K562 (cell line): ENCODE data around the gene EFEMP2. TPM values are rescaled to one million over a fixed set of nuclear protein-coding genes. Genes with fewer than 3 reads are reported as not detected.
A peak's percentile ranks its signal among the peaks of the same experiment; 100 is the strongest.

Experiments
- ARID1B ChIP-seq: fragments of 450-650 bp; IDR thresholded peaks from 2 replicates; pipeline ENCODE4 v1.6.1; 2016; ENCODE audit warnings: antibody characterized with exemption, mild to moderate bottlenecking, inconsistent platforms
- EZH2 ChIP-seq: IDR thresholded peaks from 2 replicates; pipeline ENCODE4 v1.6.1; 2012; ENCODE audit warnings: low read depth, mild to moderate bottlenecking, inconsistent platforms, low read length, borderline replicate concordance
- KDM4B ChIP-seq, 2 experiments: fragments of 450-650 bp in 1 of 2; sonication (generic) in 1 of 2; IDR thresholded peaks; 2 replicates each; pipeline ENCODE4 v1.6.1; 2016 to 2017; ENCODE audit warnings: borderline replicate concordance in 2 of 2, antibody characterized with exemption in 1 of 2, low read depth in 1 of 2, mild to moderate bottlenecking in 1 of 2
- NELFE ChIP-seq: IDR thresholded peaks from 2 replicates; pipeline ENCODE4 v1.6.1; 2011; ENCODE audit warnings: mild to moderate bottlenecking; ENCODE audit not compliant: insufficient read depth, insufficient read length
- RBBP5 ChIP-seq: fragments of 200-600 bp; sonication (generic); IDR thresholded peaks from 2 replicates; pipeline ENCODE4 v1.6.1; 2012; ENCODE audit warnings: borderline replicate concordance, mild to moderate bottlenecking, low read length, control low read depth, inconsistent platforms; ENCODE audit not compliant: insufficient read depth, poor library complexity, severe bottlenecking
- RHOXF2B ChIP-seq: fragments of 250-450 bp; sonication (Bioruptor Pico); conservative IDR thresholded peaks from 2 replicates; pipeline ENCODE4 v1.5.1; 2021
- SOX6 ChIP-seq: fragments of 450-650 bp; IDR thresholded peaks from 2 replicates; pipeline ENCODE4 v1.6.1; 2014; ENCODE audit warnings: mild to moderate bottlenecking
- STAT5A ChIP-seq: IDR thresholded peaks from 2 replicates; pipeline ENCODE4 v1.6.1; 2012; ENCODE audit warnings: low read length, inconsistent platforms, borderline replicate concordance
- TAF1 ChIP-seq: IDR thresholded peaks from 2 replicates; pipeline ENCODE4 v1.6.1; 2011; ENCODE audit warnings: mild to moderate bottlenecking, low read length, moderate library complexity; ENCODE audit not compliant: insufficient read depth, control insufficient read depth, severe bottlenecking; ENCODE audit errors: extremely low read depth
- TRIM24 ChIP-seq, 2 experiments: fragments of 450-650 bp; IDR thresholded peaks; 2 replicates each; pipeline ENCODE4 v1.6.1; 2016
- ZBTB1 ChIP-seq: sonication (generic); formaldehyde crosslinking; IDR thresholded peaks from 2 replicates; pipeline ENCODE4 v1.8.1; 2023; ENCODE audit warnings: missing genetic modification reagents, low read depth, mild to moderate bottlenecking, borderline replicate concordance
- ZC3H11A ChIP-seq: IDR thresholded peaks from 2 replicates; pipeline ENCODE4 v1.6.1; 2012; ENCODE audit warnings: low read depth, low read length, improper control_type of control experiment
- polyA plus RNA-seq, 8 experiments: library from polyadenylated mRNA; depleted of rRNA in 4 of 8; stranded (reverse) in 5 of 8; unstranded in 3 of 8; fragments of >200 nt; fragmentation: Nextera tagmentation in 2 of 8; fragmentation: Illumina TruSeq in 1 of 8; extraction: Ambion mirVana in 2 of 8; extraction: Trizol in 1 of 8; gene quantifications; 2 replicates each; pipeline versions ENCODE4 v1.2.1 to v1.2.3, GENCODE V29; 2011 to 2014; ENCODE audit warnings: inconsistent platforms in 1 of 8, missing spikeins in 1 of 8
- total RNA-seq, 7 experiments: library from RNA; depleted of rRNA in 6 of 7; stranded (reverse); fragments of >200 nt in 6 of 7; fragmentation: Illumina TruSeq in 2 of 7; extraction: Trizol in 2 of 7; gene quantifications; 2 replicates each; pipeline versions ENCODE4 v1.2.1 to v1.2.3, GENCODE V29; 2011 to 2021; ENCODE audit warnings: low replicate concordance in 1 of 7
- TF ChIP-seq, protein P1 (sequence below), 2 experiments: fragments of 450-650 bp in 1 of 2; IDR thresholded peaks; 2 replicates each; pipeline ENCODE4 v1.6.1; 2011 to 2017; ENCODE audit warnings: low read depth in 2 of 2, antibody characterized with exemption in 1 of 2, borderline replicate concordance in 1 of 2, low read length in 1 of 2, mild to moderate bottlenecking in 1 of 2, mixed read lengths in 1 of 2; ENCODE audit not compliant: control insufficient read depth in 1 of 2
- TF ChIP-seq, protein P2 (sequence below): sonication (generic); formaldehyde crosslinking; IDR thresholded peaks from 2 replicates; pipeline ENCODE4 v1.8.0; 2022; ENCODE audit warnings: mild to moderate bottlenecking, missing genetic modification reagents
- TF ChIP-seq, protein P3 (sequence below): fragments of 150-350 bp; conservative IDR thresholded peaks from 2 replicates; pipeline ENCODE4 v1.6.1; 2014; ENCODE audit warnings: low read length

EFEMP2 gene
- total and polyA plus RNA-seq, 9 of the 15 experiments (the other 6 are each of a cell fraction or from before 2014, with no cell fraction given) = 0.07 to 2.9 (median 0.69) TPM; not detected in 1

DNA sequence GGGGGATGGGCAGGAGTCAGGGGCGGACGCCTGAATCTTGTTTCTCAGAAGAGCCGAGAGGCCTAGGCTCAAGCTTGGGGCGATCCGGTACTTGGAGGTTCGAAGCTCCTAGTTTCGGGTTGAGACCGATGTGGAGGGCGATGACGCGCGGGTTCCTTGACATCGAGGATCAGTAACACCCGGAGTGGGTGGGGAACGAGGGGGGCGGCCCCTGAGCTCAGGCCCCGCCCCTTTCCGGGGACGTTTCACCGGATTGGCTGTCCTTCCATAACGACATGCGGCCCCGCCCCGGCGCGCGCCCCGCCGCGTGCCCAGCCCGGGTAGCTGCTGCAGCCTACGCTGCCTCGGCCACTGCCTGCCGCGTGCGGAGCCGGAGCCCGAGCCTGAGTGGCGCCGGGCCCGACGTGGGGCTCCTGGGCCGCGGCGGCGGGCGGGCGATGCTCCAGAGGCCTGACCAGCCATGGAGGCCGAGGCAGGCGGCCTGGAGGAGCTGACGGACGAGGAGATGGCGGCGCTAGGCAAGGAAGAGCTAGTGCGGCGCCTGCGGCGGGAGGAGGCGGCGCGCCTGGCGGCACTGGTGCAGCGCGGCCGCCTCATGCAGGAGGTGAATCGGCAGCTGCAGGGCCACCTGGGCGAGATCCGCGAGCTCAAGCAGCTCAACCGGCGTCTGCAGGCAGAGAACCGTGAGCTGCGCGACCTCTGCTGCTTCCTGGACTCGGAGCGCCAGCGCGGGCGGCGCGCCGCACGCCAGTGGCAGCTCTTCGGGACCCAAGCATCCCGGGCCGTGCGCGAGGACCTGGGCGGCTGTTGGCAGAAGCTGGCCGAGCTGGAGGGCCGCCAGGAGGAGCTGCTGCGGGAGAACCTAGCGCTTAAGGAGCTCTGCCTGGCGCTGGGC is 18.0 kb upstream of the EFEMP2 start, which contains the start of gene CCDC85B (continued):
- TF ChIP-seq KDM4B (IDR thresholded peaks at IDR 0.05; ENCODE audit: borderline replicate concordance in 2 of 2, low read depth in 1 of 2) (no peak), SOX6 (peak; percentile 25; the same call in 1 of the 2 replicates), NELFE (no peak), ZBTB1 (CRISPR knock-in tag) (no peak), ARID1B (no peak), STAT5A (0 out of 2 replicates have a peak, but pooled peaks have one; percentile 17), ZC3H11A (no peak), TAF1 (peak; percentile 90), TRIM24 (IDR thresholded peaks at IDR 0.05) (peak in 1 of 2 experiments; percentile 38; a peak in 1 of 4 replicates), RHOXF2B (no peak), EZH2 (no peak), RBBP5 (peak; percentile 39)
- TF ChIP-seq, protein P1, sequence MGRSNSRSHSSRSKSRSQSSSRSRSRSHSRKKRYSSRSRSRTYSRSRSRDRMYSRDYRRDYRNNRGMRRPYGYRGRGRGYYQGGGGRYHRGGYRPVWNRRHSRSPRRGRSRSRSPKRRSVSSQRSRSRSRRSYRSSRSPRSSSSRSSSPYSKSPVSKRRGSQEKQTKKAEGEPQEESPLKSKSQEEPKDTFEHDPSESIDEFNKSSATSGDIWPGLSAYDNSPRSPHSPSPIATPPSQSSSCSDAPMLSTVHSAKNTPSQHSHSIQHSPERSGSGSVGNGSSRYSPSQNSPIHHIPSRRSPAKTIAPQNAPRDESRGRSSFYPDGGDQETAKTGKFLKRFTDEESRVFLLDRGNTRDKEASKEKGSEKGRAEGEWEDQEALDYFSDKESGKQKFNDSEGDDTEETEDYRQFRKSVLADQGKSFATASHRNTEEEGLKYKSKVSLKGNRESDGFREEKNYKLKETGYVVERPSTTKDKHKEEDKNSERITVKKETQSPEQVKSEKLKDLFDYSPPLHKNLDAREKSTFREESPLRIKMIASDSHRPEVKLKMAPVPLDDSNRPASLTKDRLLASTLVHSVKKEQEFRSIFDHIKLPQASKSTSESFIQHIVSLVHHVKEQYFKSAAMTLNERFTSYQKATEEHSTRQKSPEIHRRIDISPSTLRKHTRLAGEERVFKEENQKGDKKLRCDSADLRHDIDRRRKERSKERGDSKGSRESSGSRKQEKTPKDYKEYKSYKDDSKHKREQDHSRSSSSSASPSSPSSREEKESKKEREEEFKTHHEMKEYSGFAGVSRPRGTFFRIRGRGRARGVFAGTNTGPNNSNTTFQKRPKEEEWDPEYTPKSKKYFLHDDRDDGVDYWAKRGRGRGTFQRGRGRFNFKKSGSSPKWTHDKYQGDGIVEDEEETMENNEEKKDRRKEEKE (IDR thresholded peaks at IDR 0.05; ENCODE audit: borderline replicate concordance in 1 of 2, control insufficient read depth in 1 of 2, low read depth in 2 of 2, low read length in 1 of 2) = no peak
- TF ChIP-seq, protein P2, sequence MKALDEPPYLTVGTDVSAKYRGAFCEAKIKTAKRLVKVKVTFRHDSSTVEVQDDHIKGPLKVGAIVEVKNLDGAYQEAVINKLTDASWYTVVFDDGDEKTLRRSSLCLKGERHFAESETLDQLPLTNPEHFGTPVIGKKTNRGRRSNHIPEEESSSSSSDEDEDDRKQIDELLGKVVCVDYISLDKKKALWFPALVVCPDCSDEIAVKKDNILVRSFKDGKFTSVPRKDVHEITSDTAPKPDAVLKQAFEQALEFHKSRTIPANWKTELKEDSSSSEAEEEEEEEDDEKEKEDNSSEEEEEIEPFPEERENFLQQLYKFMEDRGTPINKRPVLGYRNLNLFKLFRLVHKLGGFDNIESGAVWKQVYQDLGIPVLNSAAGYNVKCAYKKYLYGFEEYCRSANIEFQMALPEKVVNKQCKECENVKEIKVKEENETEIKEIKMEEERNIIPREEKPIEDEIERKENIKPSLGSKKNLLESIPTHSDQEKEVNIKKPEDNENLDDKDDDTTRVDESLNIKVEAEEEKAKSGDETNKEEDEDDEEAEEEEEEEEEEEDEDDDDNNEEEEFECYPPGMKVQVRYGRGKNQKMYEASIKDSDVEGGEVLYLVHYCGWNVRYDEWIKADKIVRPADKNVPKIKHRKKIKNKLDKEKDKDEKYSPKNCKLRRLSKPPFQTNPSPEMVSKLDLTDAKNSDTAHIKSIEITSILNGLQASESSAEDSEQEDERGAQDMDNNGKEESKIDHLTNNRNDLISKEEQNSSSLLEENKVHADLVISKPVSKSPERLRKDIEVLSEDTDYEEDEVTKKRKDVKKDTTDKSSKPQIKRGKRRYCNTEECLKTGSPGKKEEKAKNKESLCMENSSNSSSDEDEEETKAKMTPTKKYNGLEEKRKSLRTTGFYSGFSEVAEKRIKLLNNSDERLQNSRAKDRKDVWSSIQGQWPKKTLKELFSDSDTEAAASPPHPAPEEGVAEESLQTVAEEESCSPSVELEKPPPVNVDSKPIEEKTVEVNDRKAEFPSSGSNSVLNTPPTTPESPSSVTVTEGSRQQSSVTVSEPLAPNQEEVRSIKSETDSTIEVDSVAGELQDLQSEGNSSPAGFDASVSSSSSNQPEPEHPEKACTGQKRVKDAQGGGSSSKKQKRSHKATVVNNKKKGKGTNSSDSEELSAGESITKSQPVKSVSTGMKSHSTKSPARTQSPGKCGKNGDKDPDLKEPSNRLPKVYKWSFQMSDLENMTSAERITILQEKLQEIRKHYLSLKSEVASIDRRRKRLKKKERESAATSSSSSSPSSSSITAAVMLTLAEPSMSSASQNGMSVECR = peak; percentile 44; the same call in 1 of the 2 replicates
- TF ChIP-seq, protein P3, sequence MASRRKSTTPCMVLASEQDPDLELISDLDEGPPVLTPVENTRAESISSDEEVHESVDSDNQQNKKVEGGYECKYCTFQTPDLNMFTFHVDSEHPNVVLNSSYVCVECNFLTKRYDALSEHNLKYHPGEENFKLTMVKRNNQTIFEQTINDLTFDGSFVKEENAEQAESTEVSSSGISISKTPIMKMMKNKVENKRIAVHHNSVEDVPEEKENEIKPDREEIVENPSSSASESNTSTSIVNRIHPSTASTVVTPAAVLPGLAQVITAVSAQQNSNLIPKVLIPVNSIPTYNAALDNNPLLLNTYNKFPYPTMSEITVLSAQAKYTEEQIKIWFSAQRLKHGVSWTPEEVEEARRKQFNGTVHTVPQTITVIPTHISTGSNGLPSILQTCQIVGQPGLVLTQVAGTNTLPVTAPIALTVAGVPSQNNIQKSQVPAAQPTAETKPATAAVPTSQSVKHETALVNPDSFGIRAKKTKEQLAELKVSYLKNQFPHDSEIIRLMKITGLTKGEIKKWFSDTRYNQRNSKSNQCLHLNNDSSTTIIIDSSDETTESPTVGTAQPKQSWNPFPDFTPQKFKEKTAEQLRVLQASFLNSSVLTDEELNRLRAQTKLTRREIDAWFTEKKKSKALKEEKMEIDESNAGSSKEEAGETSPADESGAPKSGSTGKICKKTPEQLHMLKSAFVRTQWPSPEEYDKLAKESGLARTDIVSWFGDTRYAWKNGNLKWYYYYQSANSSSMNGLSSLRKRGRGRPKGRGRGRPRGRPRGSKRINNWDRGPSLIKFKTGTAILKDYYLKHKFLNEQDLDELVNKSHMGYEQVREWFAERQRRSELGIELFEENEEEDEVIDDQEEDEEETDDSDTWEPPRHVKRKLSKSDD = no peak
